ENCODE measurements around the gene ORMDL3. TPM values are rescaled to one million over a fixed set of nuclear protein-coding genes. Genes with fewer than 3 reads are reported as not detected.
A peak's percentile ranks its signal among the peaks of the same experiment; 100 is the strongest.
"Not testable (repeated sequence)": the region's sequence is repeated elsewhere in the genome, so short reads cannot be mapped to it uniquely, and the experiment has no call there.

ORMDL3 gene
- total and polyA plus RNA-seq, 2 experiments from 2014 or later: 33.6 to 38.5 TPM

- ATAC-seq (no peak), DNase-seq (ENCODE audit: low spot score) (no peak)
- Histone ChIP-seq H3K4me3 (no peak overlapping the region), H3F3A (replicated peaks; ENCODE audit: low read depth) (no peaks in the 10 kb centered on the region), H3K79me2 (replicated peaks; ENCODE audit: insufficient read depth) (no peaks in the 10 kb centered on the region), H3K27ac (ENCODE audit: low read depth) (no peak overlapping the region), H3K27me3 (ENCODE audit: insufficient read depth) (no peaks in the 10 kb centered on the region), H4K20me1 (replicated peaks; ENCODE audit: insufficient read depth) (no peaks in the 10 kb centered on the region), H3K9me2 (ENCODE audit: insufficient read depth) (no peaks in the 10 kb centered on the region), H3K4me2 (no peak overlapping the region), H3K4me1 (ENCODE audit: insufficient read depth) (no peaks in the 10 kb centered on the region), H2AFZ (no peak overlapping the region), H3K36me3 (ENCODE audit: insufficient read depth) (no peaks in the 10 kb centered on the region)
- no peaks in the 10 kb centered on the region for H3K4me1 Mint-ChIP-seq
- no peak overlapping the region for H3K4me3 Mint-ChIP-seq
- no peaks in the 10 kb centered on the region for H3K9me3 Mint-ChIP-seq
- peaks cover 4% of the 10 kb centered on the region for H3K27me3 Mint-ChIP-seq (ENCODE audit: insufficient read depth, low read depth, poor library complexity)
- no peak overlapping the region for H3K27ac Mint-ChIP-seq
- no peaks in the 10 kb centered on the region for H3K36me3 Mint-ChIP-seq (ENCODE audit: low read depth)
- TF ChIP-seq JUNB (IDR thresholded peaks at IDR 0.05; ENCODE audit: unreplicated experiment) (no peak), STAT1 (IDR thresholded peaks at IDR 0.05; ENCODE audit: unreplicated experiment) (no peak), NANOG (IDR thresholded peaks at IDR 0.05; ENCODE audit: borderline replicate concordance) (no peak), ETS1 (IDR thresholded peaks at IDR 0.05) (no peak)
These were observed 40.3 kb downstream of the ORMDL3 start for GRCh38 chr17:39887078-39887477.

DNA sequence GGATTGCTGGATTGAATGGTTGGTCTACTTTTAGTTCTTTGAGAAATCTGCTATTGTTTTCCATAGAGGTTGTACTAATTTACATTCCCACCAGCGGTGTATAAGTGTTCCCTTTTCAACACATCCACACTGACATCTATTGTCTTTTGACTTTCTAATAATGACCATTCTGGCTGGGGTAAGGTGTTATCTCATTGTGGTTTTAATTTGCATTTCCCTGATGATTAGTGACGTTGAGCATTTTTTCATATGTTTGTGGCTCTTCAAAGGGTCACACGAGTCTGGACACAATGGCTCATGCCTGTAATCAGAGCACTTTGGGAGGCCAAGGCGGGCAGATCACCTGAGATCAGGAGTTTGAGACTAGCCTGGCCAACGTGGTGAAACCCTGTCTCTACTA, 41.3 kb downstream of the ORMDL3 start:
- not testable (repeated sequence) for H3K27ac ChIP-seq (ENCODE audit: low read depth); H3F3A ChIP-seq (replicated peaks; ENCODE audit: low read depth); DNase-seq (ENCODE audit: low spot score); H3K4me1 Mint-ChIP-seq; H3K79me2 ChIP-seq (replicated peaks; ENCODE audit: insufficient read depth); H3K27ac Mint-ChIP-seq; H2AFZ ChIP-seq; ATAC-seq; H3K4me3 ChIP-seq; H4K20me1 ChIP-seq (replicated peaks; ENCODE audit: insufficient read depth); H3K9me3 Mint-ChIP-seq; H3K27me3 ChIP-seq (ENCODE audit: insufficient read depth); H3K4me1 ChIP-seq (ENCODE audit: insufficient read depth); H3K36me3 Mint-ChIP-seq (ENCODE audit: low read depth); H3K27me3 Mint-ChIP-seq (ENCODE audit: insufficient read depth, low read depth, poor library complexity); H3K36me3 ChIP-seq (ENCODE audit: insufficient read depth); H3K4me2 ChIP-seq; H3K4me3 Mint-ChIP-seq; H3K9me2 ChIP-seq (ENCODE audit: insufficient read depth)

DNA sequence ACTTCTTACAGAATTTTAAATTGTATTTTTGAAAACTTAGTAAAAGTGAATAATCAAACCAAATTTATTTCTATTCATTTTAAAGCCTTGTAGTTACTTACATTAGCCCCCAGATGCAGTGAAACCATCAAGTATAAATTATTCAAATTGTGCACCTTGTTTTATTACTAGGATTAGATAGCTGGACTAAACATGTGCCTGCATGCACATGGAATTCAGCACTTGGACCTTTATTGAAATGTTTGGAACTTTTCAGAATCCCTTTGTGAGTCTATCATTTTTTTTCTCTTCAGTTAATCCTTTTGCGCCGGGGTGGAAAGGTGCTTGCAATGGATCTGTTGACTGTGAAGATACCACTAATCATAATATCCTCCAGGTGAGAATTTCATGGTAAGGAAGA, 54.6 kb downstream of the ORMDL3 start:
- no peak for ATAC-seq
- H3K36me3 ChIP-seq (ENCODE audit: insufficient read depth): no peaks in the 10 kb centered on the region
- H3K36me3 Mint-ChIP-seq (ENCODE audit: low read depth): no peaks in the 10 kb centered on the region; the same call in 2 of the 3 replicates

More for the DNA sequence above, 54.6 kb downstream of the ORMDL3 start:
- Mint-ChIP-seq H3K4me1 (no peaks in the 10 kb centered on the region; the same call in 2 of the 3 replicates), H3K4me3 (no peak overlapping the region), H3K27me3 (ENCODE audit: insufficient read depth, low read depth, poor library complexity) (peaks cover 7% of the 10 kb centered on the region), H3K27ac (no peak overlapping the region), H3K9me3 (no peaks in the 10 kb centered on the region; the same call in 2 of the 3 replicates)
- TF ChIP-seq, protein P1, sequence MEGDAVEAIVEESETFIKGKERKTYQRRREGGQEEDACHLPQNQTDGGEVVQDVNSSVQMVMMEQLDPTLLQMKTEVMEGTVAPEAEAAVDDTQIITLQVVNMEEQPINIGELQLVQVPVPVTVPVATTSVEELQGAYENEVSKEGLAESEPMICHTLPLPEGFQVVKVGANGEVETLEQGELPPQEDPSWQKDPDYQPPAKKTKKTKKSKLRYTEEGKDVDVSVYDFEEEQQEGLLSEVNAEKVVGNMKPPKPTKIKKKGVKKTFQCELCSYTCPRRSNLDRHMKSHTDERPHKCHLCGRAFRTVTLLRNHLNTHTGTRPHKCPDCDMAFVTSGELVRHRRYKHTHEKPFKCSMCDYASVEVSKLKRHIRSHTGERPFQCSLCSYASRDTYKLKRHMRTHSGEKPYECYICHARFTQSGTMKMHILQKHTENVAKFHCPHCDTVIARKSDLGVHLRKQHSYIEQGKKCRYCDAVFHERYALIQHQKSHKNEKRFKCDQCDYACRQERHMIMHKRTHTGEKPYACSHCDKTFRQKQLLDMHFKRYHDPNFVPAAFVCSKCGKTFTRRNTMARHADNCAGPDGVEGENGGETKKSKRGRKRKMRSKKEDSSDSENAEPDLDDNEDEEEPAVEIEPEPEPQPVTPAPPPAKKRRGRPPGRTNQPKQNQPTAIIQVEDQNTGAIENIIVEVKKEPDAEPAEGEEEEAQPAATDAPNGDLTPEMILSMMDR (conservative IDR thresholded peaks at IDR 0.05; ENCODE audit: low read depth in 2 of 2): peak in 1 of 2 experiments; percentile 63; a peak in 3 of 4 replicates
- TF ChIP-seq, protein P2, sequence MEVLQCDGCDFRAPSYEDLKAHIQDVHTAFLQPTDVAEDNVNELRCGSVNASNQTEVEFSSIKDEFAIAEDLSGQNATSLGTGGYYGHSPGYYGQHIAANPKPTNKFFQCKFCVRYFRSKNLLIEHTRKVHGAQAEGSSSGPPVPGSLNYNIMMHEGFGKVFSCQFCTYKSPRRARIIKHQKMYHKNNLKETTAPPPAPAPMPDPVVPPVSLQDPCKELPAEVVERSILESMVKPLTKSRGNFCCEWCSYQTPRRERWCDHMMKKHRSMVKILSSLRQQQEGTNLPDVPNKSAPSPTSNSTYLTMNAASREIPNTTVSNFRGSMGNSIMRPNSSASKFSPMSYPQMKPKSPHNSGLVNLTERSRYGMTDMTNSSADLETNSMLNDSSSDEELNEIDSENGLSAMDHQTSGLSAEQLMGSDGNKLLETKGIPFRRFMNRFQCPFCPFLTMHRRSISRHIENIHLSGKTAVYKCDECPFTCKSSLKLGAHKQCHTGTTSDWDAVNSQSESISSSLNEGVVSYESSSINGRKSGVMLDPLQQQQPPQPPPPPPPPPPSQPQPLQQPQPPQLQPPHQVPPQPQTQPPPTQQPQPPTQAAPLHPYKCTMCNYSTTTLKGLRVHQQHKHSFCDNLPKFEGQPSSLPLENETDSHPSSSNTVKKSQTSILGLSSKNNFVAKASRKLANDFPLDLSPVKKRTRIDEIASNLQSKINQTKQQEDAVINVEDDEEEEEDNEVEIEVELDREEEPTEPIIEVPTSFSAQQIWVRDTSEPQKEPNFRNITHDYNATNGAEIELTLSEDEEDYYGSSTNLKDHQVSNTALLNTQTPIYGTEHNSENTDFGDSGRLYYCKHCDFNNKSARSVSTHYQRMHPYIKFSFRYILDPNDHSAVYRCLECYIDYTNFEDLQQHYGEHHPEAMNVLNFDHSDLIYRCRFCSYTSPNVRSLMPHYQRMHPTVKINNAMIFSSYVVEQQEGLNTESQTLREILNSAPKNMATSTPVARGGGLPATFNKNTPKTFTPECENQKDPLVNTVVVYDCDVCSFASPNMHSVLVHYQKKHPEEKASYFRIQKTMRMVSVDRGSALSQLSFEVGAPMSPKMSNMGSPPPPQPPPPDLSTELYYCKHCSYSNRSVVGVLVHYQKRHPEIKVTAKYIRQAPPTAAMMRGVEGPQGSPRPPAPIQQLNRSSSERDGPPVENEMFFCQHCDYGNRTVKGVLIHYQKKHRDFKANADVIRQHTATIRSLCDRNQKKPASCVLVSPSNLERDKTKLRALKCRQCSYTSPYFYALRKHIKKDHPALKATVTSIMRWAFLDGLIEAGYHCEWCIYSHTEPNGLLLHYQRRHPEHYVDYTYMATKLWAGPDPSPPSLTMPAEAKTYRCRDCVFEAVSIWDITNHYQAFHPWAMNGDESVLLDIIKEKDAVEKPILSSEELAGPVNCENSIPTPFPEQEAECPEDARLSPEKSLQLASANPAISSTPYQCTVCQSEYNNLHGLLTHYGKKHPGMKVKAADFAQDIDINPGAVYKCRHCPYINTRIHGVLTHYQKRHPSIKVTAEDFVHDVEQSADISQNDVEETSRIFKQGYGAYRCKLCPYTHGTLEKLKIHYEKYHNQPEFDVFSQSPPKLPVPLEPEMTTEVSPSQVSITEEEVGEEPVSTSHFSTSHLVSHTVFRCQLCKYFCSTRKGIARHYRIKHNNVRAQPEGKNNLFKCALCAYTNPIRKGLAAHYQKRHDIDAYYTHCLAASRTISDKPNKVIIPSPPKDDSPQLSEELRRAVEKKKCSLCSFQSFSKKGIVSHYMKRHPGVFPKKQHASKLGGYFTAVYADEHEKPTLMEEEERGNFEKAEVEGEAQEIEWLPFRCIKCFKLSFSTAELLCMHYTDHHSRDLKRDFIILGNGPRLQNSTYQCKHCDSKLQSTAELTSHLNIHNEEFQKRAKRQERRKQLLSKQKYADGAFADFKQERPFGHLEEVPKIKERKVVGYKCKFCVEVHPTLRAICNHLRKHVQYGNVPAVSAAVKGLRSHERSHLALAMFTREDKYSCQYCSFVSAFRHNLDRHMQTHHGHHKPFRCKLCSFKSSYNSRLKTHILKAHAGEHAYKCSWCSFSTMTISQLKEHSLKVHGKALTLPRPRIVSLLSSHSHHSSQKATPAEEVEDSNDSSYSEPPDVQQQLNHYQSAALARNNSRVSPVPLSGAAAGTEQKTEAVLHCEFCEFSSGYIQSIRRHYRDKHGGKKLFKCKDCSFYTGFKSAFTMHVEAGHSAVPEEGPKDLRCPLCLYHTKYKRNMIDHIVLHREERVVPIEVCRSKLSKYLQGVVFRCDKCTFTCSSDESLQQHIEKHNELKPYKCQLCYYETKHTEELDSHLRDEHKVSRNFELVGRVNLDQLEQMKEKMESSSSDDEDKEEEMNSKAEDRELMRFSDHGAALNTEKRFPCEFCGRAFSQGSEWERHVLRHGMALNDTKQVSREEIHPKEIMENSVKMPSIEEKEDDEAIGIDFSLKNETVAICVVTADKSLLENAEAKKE (CRISPR knock-in tag; IDR thresholded peaks at IDR 0.05): no peak
- TF ChIP-seq ZNF331 (CRISPR knock-in tag; IDR thresholded peaks at IDR 0.05; ENCODE audit: low read depth) (no peak), JUNB (IDR thresholded peaks at IDR 0.05; ENCODE audit: unreplicated experiment) (no peak), POLR2AphosphoS5 (IDR thresholded peaks at IDR 0.05; ENCODE audit: low read depth) (no peak), EZH2 (IDR thresholded peaks at IDR 0.05; ENCODE audit: low read depth, unreplicated experiment) (no peak)
- H4K20me1 ChIP-seq (replicated peaks; ENCODE audit: insufficient read depth): no peaks in the 10 kb centered on the region
- no peak overlapping the region for H3K27ac ChIP-seq (ENCODE audit: low read depth)
- peaks cover 17% of the 10 kb centered on the region for H3K27me3 ChIP-seq (ENCODE audit: insufficient read depth)
- no peaks in the 10 kb centered on the region for H3K79me2 ChIP-seq (replicated peaks; ENCODE audit: insufficient read depth)
- peak; percentile 8 for DNase-seq (ENCODE audit: low spot score)
- no peak overlapping the region for H3K4me2 ChIP-seq
- no peaks in the 10 kb centered on the region for H3F3A ChIP-seq (replicated peaks; ENCODE audit: low read depth)
- H2AFZ ChIP-seq: no peak overlapping the region
- no peaks in the 10 kb centered on the region; the same call in 1 of the 2 replicates for H3K9me2 ChIP-seq (ENCODE audit: insufficient read depth)
- no peaks in the 10 kb centered on the region for H3K4me1 ChIP-seq (ENCODE audit: insufficient read depth)
- no peak overlapping the region for H3K4me3 ChIP-seq
